ENCODE results near the gene BANF2.
"Not testable (repeated sequence)": the region's sequence is repeated elsewhere in the genome, so short reads cannot be mapped to it uniquely, and the experiment has no call there.

The BANF2 gene

DNA sequence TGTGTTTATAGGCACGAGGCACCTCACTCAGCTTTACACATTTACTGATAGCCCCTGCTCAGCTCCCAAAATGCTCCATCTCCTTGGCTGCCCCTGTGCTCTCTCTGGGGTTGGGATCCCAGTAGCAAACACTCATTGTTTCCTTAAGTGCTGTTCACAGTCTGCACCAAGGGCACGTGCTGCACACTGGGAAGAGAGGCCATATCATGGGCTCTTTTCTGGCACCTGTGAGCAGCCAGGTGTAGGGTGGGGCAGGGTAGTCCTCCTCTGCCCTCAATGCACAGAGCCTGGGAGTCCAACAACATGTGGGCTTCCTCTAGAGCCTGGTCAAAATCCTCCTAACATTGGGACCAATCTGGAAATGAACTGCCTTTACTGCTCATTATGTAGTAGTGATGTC lies 67.9 kb downstream of the BANF2 start:
- no peak for DNase-seq

DNA sequence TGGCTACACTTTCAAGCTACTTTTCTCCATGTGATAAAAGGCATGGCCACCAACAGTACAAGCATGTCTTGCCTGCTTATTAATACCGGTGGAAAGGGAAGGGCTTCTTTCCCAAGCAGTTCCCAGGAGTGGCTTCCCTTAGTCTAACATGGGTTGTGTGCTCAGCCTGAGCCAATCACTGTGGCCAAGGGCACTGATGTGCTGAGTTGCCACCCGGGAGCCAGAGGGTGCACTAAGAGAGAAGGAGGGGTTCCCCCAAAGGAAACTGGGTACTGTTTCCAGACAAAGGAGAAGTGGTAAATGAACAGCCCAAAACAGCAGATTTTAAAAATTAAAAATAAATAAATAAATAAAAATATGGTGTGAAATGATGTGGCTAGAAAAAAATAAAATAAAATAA lies 68.5 kb downstream of the BANF2 start:
- DNase-seq = no peak

DNA sequence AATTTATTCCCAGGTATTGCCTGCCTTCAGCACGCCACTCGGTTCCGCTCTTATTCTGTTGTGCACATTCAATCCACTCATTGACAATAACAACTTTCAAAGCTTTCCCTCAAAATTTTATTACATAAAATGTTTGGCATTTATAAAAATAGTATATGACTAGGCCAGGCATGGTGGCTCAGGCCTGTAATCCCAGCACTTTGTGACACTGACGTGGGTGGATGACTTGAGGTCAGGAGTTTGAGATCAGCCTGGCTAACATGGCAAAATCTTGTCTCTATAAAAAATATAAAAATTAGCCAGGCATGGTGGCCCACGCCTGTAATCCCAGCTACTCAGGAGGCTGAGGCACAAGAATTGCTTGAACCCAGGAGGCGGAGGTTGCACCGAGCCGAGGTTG lies 70.0 kb downstream of the BANF2 start:
- not testable (repeated sequence) for DNase-seq

DNA sequence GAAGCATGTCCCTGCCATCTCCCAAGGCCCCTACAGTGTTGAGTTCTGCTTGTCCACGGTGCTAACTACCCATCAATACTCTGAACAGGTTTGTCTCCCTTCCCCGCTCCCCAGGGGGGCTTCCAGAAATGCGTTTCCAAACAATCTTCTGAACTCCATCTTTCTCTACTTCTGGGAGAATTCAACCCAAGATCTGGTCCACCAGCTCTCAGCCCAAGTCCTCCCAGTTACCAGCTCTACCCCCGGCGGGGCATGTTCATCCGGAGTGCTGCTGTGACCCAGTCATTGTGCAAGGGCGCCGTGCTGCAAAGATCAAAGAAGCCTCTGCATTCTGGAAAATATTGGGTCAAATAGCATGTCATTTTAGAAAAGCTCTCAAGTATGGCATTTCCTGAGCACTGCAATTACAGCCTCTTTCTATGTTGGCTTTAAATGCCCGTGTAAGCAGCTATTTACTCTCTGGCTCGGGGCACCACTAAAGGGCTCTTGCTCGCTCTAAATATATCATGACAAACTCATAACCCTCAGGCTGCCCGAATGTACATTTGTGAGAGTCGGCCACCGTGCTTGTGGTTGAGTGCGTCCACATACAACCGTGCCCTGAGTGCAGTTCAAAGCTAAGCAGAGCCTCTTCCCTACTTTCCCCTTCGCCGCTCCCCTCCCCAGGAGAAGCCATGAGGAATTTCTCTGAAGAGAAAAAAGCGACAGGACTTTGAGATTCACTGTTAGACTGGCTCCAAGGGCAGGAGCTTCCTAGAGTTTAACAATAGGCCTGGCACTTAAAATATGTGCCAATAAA lies 71.6 kb downstream of the BANF2 start:
- DNase-seq = no peak

DNA sequence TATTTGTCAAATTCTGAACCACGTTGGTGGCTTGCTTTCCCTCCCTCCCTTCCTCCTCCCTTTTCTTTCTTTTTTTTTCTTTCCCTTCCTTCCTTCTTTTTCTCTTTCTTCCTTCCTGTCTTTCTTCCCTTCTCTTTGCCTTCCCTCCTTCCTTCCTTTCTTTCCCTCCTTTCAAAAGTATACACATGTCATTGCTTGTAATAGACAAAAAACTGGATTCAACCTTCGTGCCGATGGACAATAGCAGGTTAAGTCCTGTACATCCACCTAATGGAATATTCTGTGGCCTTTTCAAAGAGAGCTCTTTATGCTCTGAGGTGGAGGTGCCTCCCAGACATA lies 72.2 kb downstream of the BANF2 start:
- DNase-seq = no peak

DNA sequence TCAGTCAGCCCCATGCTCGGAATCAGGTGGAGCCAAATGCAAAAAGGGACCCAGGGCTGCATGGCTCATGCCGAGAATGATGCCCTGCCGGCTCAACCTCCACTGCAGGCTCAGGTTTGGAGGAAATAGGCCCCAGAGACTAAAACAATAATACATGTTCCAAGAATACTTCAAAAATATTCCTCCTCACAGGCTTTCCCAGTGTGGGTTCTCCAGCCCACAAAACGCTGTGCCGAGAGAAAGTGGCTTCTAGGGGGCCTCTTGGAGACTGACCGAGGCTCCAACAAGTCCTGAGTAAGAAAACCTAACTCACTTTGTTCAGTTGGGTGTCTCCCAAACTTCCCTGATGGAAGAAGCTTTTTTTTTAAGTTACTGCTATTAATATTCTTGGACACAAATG lies 73.9 kb downstream of the BANF2 start:
- DNase-seq = no peak

DNA sequence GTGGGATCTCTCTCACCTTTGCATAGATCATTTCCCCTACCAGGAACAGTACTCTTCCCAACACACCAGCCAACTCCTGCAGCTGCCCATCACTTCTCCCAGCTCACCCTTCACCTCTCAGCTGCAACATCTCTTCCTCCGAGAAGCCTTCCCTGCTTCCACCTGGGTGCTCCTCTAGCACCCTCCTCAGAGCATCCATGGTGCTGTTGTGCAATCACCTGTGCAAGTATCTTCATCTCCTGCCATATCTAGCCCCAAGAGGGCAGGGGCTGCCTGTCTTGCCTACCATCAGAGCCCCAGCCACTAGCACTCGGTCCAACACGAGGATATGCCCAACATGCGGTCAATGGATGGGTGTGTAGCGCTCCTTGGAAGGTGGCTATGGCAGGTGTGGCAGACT lies 75.8 kb downstream of the BANF2 start:
- DNase-seq = no peak

DNA sequence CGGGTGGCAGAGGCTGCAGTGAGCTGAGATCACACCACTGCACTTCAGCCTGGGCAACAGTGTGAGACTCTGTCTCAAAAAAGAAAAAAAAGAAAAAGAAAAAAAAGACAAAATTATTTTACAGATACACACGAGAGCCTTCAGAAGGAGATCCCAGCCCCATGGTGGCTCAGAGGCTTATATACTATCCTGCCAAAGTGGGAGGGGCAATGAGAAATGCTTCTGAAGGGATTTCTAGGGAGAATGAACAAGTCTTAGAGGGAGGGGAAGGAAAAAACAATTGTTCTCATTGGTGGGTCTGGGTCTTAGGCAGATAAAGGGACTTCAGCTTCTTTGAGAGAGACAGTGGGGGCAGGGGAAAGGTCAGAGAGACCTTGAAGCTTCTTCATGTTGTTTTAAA lies 76.8 kb downstream of the BANF2 start:
- DNase-seq = no peak

DNA sequence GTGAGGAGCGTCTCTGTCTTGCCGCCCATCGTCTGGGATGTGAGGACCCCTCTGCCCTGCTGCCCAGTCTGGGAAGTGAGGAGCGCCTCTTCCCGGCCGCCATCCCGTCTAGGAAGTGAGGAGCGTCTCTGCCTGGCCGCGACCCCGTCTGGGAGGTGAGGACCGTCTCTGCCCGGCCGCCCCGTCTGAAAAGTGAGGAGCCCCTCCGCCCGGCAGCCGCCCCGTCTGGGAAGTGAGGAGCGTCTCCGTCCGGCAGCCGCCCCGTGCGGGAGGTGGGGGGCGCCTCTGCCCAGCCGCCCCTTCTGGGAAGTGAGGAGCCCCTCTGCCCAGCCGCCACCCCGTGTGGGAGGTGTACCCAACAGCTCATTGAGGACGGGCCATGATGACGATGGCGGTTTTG lies 79.2 kb downstream of the BANF2 start:
- not testable (repeated sequence) for DNase-seq

DNA sequence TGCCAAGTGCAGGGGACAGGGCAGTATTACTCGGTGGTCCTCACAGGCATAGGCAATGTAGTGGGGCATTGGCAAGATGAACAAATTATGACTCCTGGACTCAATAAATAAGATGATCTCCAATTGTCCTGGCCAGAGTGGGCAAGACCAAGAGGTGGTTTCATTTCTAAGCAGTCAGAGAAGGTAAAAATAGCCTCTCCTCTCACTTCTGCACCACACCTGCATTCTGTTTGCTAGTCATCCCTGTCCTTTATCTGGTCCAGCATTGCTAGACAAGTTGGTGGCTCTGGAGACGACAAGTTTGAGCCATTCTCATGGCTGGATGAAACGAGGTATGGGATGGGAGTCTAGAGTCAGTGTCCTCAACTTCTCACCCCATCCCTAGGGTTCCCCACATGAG lies 83.0 kb downstream of the BANF2 start:
- DNase-seq = no peak

DNA sequence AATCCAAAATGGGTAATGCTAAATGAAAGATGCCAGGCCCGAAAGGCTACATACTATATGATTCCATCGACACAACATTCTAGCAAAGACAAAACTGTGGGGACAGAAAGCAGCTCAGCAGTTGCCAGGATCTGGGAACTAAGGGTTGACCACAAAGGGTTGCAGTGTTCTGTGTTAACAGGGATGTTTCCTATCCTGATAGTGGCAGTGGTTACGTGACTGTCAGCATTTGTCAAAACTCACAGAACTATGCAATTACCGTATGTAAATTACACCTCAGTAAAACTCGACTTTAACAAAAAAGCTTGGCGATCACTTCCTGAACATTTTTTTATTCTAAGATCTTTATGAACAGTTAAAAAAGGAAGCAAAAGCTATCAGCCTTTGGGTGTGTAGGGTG lies 83.9 kb downstream of the BANF2 start:
- no peak for DNase-seq

DNA sequence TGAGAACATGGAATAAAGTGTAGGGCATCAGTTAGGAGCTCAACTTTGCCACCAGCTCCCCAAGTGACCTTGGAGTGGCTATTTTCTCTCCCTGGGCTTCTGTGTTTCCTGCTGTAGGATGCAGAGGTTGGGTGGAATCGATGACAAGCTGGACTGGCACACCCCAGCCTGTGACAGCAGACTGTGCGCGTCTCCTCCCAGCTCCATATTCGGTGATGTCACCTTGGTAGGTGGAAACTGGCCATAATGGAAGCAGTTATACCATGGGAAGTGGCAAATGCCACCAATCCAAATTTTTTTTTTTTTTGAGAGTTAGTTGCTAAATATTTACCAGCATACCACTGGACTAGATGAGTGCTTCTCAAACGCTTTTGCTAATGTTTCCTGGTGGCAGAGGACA lies 85.2 kb downstream of the BANF2 start:
- no peak for DNase-seq
